Measurements from ENCODE around the gene ELK4. TPM values are rescaled to one million over a fixed set of nuclear protein-coding genes. Genes with fewer than 3 reads are reported as not detected.

The ELK4 gene
- polyA plus RNA-seq, 3 donors, result 1.4 to 9.0 (median 2.6) TPM

GRCh38 chr1:205589046-205589445 lies 42.8 kb downstream of the ELK4 start:
- H3K27ac Mint-ChIP-seq, result peak overlapping the region in 1 of 7 donors; percentile 52
- WGBS (ENCODE audit: insufficient coverage), result 86% methylated on average over 5 of the region's 7 CpGs
- H3K36me3 ChIP-seq (replicated peaks in 1 of 2; ENCODE audit: control insufficient read depth in 1 of 2, insufficient read depth in 2 of 2, low read length in 2 of 2), result no peaks in the 10 kb centered on the region
- peaks cover 0 to 2% (median 0%) of the 10 kb centered on the region in 7 donors for H3K9me3 Mint-ChIP-seq
- peaks cover 30% of the 10 kb centered on the region for H3K4me1 Mint-ChIP-seq
- no peaks in the 10 kb centered on the region for H3K36me3 Mint-ChIP-seq
- H3K4me3 ChIP-seq (replicated peaks in 1 of 3; ENCODE audit: low read depth in 2 of 3, low read length in 3 of 3), result no peak overlapping the region
- no peak for DNase-seq
- peaks cover 14 to 20% of the 10 kb centered on the region in 2 donors for H3K4me1 ChIP-seq (ENCODE audit: control insufficient read depth in 1 of 2, insufficient read depth in 2 of 2, low read length in 2 of 2)
- H3K79me2 ChIP-seq (ENCODE audit: insufficient read depth, low read length), result no peaks in the 10 kb centered on the region
- H3K9me3 ChIP-seq (replicated peaks in 1 of 2; ENCODE audit: control insufficient read depth in 1 of 2, insufficient read depth in 1 of 2, low read length in 2 of 2), result no peaks in the 10 kb centered on the region
- TF ChIP-seq, protein P1, sequence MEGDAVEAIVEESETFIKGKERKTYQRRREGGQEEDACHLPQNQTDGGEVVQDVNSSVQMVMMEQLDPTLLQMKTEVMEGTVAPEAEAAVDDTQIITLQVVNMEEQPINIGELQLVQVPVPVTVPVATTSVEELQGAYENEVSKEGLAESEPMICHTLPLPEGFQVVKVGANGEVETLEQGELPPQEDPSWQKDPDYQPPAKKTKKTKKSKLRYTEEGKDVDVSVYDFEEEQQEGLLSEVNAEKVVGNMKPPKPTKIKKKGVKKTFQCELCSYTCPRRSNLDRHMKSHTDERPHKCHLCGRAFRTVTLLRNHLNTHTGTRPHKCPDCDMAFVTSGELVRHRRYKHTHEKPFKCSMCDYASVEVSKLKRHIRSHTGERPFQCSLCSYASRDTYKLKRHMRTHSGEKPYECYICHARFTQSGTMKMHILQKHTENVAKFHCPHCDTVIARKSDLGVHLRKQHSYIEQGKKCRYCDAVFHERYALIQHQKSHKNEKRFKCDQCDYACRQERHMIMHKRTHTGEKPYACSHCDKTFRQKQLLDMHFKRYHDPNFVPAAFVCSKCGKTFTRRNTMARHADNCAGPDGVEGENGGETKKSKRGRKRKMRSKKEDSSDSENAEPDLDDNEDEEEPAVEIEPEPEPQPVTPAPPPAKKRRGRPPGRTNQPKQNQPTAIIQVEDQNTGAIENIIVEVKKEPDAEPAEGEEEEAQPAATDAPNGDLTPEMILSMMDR (IDR thresholded peaks at IDR 0.05), result no peak
- H4K20me1 ChIP-seq (ENCODE audit: insufficient read depth, low read length), result no peaks in the 10 kb centered on the region
- H3K27me3 Mint-ChIP-seq (ENCODE audit: low read depth in 3 of 3), result peaks cover 0 to 4% (median 2%) of the 10 kb centered on the region in 3 donors
- no peak overlapping the region for H3K4me3 Mint-ChIP-seq
- no peak overlapping the region for H3K9ac ChIP-seq (ENCODE audit: insufficient read depth, low read length, poor library complexity, severe bottlenecking)
- H3K4me2 ChIP-seq (replicated peaks; ENCODE audit: extremely low read depth, low read length, poor library complexity, severe bottlenecking), result no peak overlapping the region
- no peaks in the 10 kb centered on the region for H3K27me3 ChIP-seq (ENCODE audit: control insufficient read depth in 2 of 2, insufficient read depth in 2 of 2, low read length in 2 of 2)
- intact Hi-C loops (cut with micrococcal nuclease), result no loop called here
- no peak overlapping the region for H3K27ac ChIP-seq (ENCODE audit: low read depth in 1 of 2, low read length in 2 of 2)
- no peak overlapping the region for H2AFZ ChIP-seq (ENCODE audit: insufficient read depth, low read depth, low read length, poor library complexity, severe bottlenecking)

- intact Hi-C loops (cut with micrococcal nuclease), result no loop called here
- no peaks in the 10 kb centered on the region for H3K9me3 ChIP-seq (replicated peaks in 1 of 2; ENCODE audit: control insufficient read depth in 1 of 2, insufficient read depth in 1 of 2, low read length in 2 of 2)
- Mint-ChIP-seq H3K4me1 (peaks cover 26% of the 10 kb centered on the region), H3K9me3 (peaks cover 0 to 2% (median 0%) of the 10 kb centered on the region in 7 donors), H3K27ac (peak overlapping the region in 1 of 7 donors; percentile 52), H3K36me3 (no peaks in the 10 kb centered on the region), H3K27me3 (ENCODE audit: low read depth in 3 of 3) (peaks cover 0 to 6% (median 4%) of the 10 kb centered on the region in 3 donors), H3K4me3 (no peak overlapping the region)
- H2AFZ ChIP-seq (ENCODE audit: insufficient read depth, low read depth, low read length, poor library complexity, severe bottlenecking), result no peak overlapping the region
- H3K27me3 ChIP-seq (ENCODE audit: control insufficient read depth in 2 of 2, insufficient read depth in 2 of 2, low read length in 2 of 2), result no peaks in the 10 kb centered on the region
- no peaks in the 10 kb centered on the region for H4K20me1 ChIP-seq (ENCODE audit: insufficient read depth, low read length)
- TF ChIP-seq, protein P1 (IDR thresholded peaks at IDR 0.05), result no peak
- H3K79me2 ChIP-seq (ENCODE audit: insufficient read depth, low read length), result no peaks in the 10 kb centered on the region
- no peaks in the 10 kb centered on the region for H3K36me3 ChIP-seq (replicated peaks in 1 of 2; ENCODE audit: control insufficient read depth in 1 of 2, insufficient read depth in 2 of 2, low read length in 2 of 2)
- H3K4me3 ChIP-seq (replicated peaks in 1 of 3; ENCODE audit: low read depth in 2 of 3, low read length in 3 of 3), result no peak overlapping the region
- no peak overlapping the region for H3K4me2 ChIP-seq (replicated peaks; ENCODE audit: extremely low read depth, low read length, poor library complexity, severe bottlenecking)
- peak in 1 of 3 donors; percentile 25 for DNase-seq
- H3K27ac ChIP-seq (ENCODE audit: low read depth in 1 of 2, low read length in 2 of 2), result no peak overlapping the region
- WGBS (ENCODE audit: insufficient coverage), result 34% methylated on average over 5 of the region's 6 CpGs
- H3K9ac ChIP-seq (ENCODE audit: insufficient read depth, low read length, poor library complexity, severe bottlenecking), result no peak overlapping the region
- H3K4me1 ChIP-seq (ENCODE audit: control insufficient read depth in 1 of 2, insufficient read depth in 2 of 2, low read length in 2 of 2), result peaks cover 14 to 20% of the 10 kb centered on the region in 2 donors
Observed at GRCh38 chr1:205588636-205589035, 43.2 kb downstream of the ELK4 start.

All from CD14-positive monocyte (primary cell).